ENCODE measurements around the gene PWWP2B. TPM values are rescaled to one million over a fixed set of nuclear protein-coding genes. Genes with fewer than 3 reads are reported as not detected.
A peak's percentile ranks its signal among the peaks of the same experiment; 100 is the strongest.
"Not testable (repeated sequence)": the region's sequence is repeated elsewhere in the genome, so short reads cannot be mapped to it uniquely, and the experiment has no call there.

Gene PWWP2B
- total RNA-seq, 2 donors from 2014 or later, result 7.7 to 8.1 TPM

GRCh38 chr10:132434405-132435005 lies 37.5 kb downstream of the PWWP2B start:
- Histone ChIP-seq H3K27me3 (no peaks in the 10 kb centered on the region), H3K4me1 (peaks cover 0 to 3% of the 10 kb centered on the region in 2 donors), H3K27ac (no peak overlapping the region), H3K4me3 (no peak overlapping the region), H3K9me3 (no peaks in the 10 kb centered on the region), H3K36me3 (no peaks in the 10 kb centered on the region)
- TF ChIP-seq CTCF (IDR thresholded peaks at IDR 0.05), result no peak
- no peak for DNase-seq (ENCODE audit: low spot score)

- not testable (repeated sequence) for H3K27me3 ChIP-seq; H3K27ac ChIP-seq; H3K4me3 ChIP-seq; H3K4me1 ChIP-seq; DNase-seq (ENCODE audit: low spot score); H3K36me3 ChIP-seq; H3K9me3 ChIP-seq
These were observed 38.3 kb downstream of the PWWP2B start for GRCh38 chr10:132435320-132435719.

- not testable (repeated sequence) for DNase-seq (ENCODE audit: low spot score); H3K4me1 ChIP-seq
These were observed 39.1 kb downstream of the PWWP2B start for GRCh38 chr10:132436096-132436495.

GRCh38 chr10:132436861-132437410 lies 39.9 kb downstream of the PWWP2B start:
- no peaks in the 10 kb centered on the region for H3K27me3 ChIP-seq
- H3K36me3 ChIP-seq, result no peaks in the 10 kb centered on the region
- DNase-seq (ENCODE audit: low spot score), result no peak
- H3K4me1 ChIP-seq, result peaks cover 0 to 3% of the 10 kb centered on the region in 2 donors
- H3K9me3 ChIP-seq, result no peaks in the 10 kb centered on the region
- no peak overlapping the region for H3K27ac ChIP-seq
- no peak for TF ChIP-seq CTCF (IDR thresholded peaks at IDR 0.05)
- H3K4me3 ChIP-seq, result no peak overlapping the region

More at GRCh38 chr10:132436096-132436495, 39.1 kb downstream of the PWWP2B start:
- not testable (repeated sequence) for H3K27me3 ChIP-seq, H3K36me3 ChIP-seq, H3K9me3 ChIP-seq, H3K4me3 ChIP-seq, H3K27ac ChIP-seq

GRCh38 chr10:132437541-132437950 lies 40.5 kb downstream of the PWWP2B start:
- Histone ChIP-seq H3K4me3 (no peak overlapping the region), H3K4me1 (peaks cover 0 to 3% of the 10 kb centered on the region in 2 donors), H3K27ac (no peak overlapping the region), H3K36me3 (no peaks in the 10 kb centered on the region), H3K9me3 (no peaks in the 10 kb centered on the region), H3K27me3 (no peaks in the 10 kb centered on the region)
- TF ChIP-seq CTCF (IDR thresholded peaks at IDR 0.05), result no peak
- no peak for DNase-seq (ENCODE audit: low spot score)

GRCh38 chr10:132438091-132439024 lies 41.4 kb downstream of the PWWP2B start:
- no peaks in the 10 kb centered on the region for H3K9me3 ChIP-seq
- peaks cover 0 to 3% of the 10 kb centered on the region in 2 donors for H3K4me1 ChIP-seq
- peak overlapping the region in 1 of 2 donors; percentile 10 for H3K27ac ChIP-seq
- no peak for DNase-seq (ENCODE audit: low spot score)
- no peak for TF ChIP-seq CTCF (IDR thresholded peaks at IDR 0.05)
- no peak overlapping the region for H3K4me3 ChIP-seq
- H3K36me3 ChIP-seq, result no peaks in the 10 kb centered on the region
- no peaks in the 10 kb centered on the region for H3K27me3 ChIP-seq

All from right atrium auricular region (tissue), 2 donors.